Cardiac fibroblast (primary cell): Measurements from ENCODE around the gene TPSD1.
A peak's percentile ranks its signal among the peaks of the same experiment; 100 is the strongest.
"Not testable (repeated sequence)": the region's sequence is repeated elsewhere in the genome, so short reads cannot be mapped to it uniquely, and the experiment has no call there.

Experiments used
- DNase-seq, 2 donors: peaks; one replicate each; pipeline versions ENCODE4 v3.0.0 to v3.0.0-alpha.2; 2010; ENCODE audit warnings: low read depth in 2 of 2
- H3K4me3 ChIP-seq, 2 donors: replicated peaks in 1 of 2; 1 replicate in 1 of 2; 2 replicates in 1 of 2; pipeline ENCODE4 v1.5.1; 2011; ENCODE audit warnings: low read depth in 2 of 2, low read length in 2 of 2, mild to moderate bottlenecking in 2 of 2, moderate library complexity in 1 of 2
- CTCF ChIP-seq: IDR thresholded peaks from one replicate; pipeline ENCODE4 v1.5.1; 2011; ENCODE audit warnings: low read depth, mild to moderate bottlenecking, low read length, inconsistent platforms

Gene TPSD1

GRCh38 chr16:1293921-1294656 is 38.2 kb downstream of the TPSD1 start:
- no peak for DNase-seq
- no peak for TF ChIP-seq CTCF

GRCh38 chr16:1295465-1295864 is 39.6 kb downstream of the TPSD1 start:
- no peak overlapping the region for H3K4me3 ChIP-seq
- TF ChIP-seq CTCF: no peak
- DNase-seq: no peak

More at GRCh38 chr16:1293921-1294656, 38.2 kb downstream of the TPSD1 start:
- H3K4me3 ChIP-seq: no peak overlapping the region

GRCh38 chr16:1296688-1297017 is 40.8 kb downstream of the TPSD1 start:
- not testable (repeated sequence) for DNase-seq, H3K4me3 ChIP-seq

- no peak overlapping the region for H3K4me3 ChIP-seq
- TF ChIP-seq CTCF: no peak
- peak in 1 of 2 donors; percentile 67 for DNase-seq
These were observed 41.3 kb downstream of the TPSD1 start for GRCh38 chr16:1297018-1297696.

GRCh38 chr16:1298406-1298805 is 42.5 kb downstream of the TPSD1 start:
- DNase-seq: no peak
- no peak for TF ChIP-seq CTCF
- no peak overlapping the region for H3K4me3 ChIP-seq

- DNase-seq: no peak
- no peak for TF ChIP-seq CTCF
- H3K4me3 ChIP-seq: no peak overlapping the region
These were observed 43.4 kb downstream of the TPSD1 start for GRCh38 chr16:1299012-1299867.

- TF ChIP-seq CTCF: no peak
- no peak for DNase-seq
- H3K4me3 ChIP-seq: no peak overlapping the region
These were observed 44.0 kb downstream of the TPSD1 start for GRCh38 chr16:1299868-1300203.
